Common myeloid progenitor, CD34-positive (primary cell): ENCODE measurements around the gene ZIK1. TPM values are rescaled to one million over a fixed set of nuclear protein-coding genes. Genes with fewer than 3 reads are reported as not detected.

Experiments
- CTCF ChIA-PET: fragments of 350-600 bp; sonication (Branson Sonifier 250); formaldehyde crosslinking; loops from one replicate; lab custom pipeline; 2021; ENCODE audit warnings: antibody characterized with exemption; lab: Charles Lee
- POLR2A ChIA-PET: fragments of 350-600 bp; sonication (Branson Sonifier 250); formaldehyde crosslinking; loops from one replicate; lab custom pipeline; 2021; ENCODE audit warnings: antibody characterized with exemption; lab: Charles Lee
- DNase-seq, 3 donors: peaks; one replicate each; pipeline versions ENCODE4 v3.0.0 to v3.0.0-alpha.2; 2013
- H3K27ac ChIP-seq, 2 experiments: 1 replicate in 1 of 2; 2 replicates in 1 of 2; pipeline ENCODE4 v1.7.0; 2013; ENCODE audit warnings: inconsistent platforms in 2 of 2, low read length in 2 of 2, mild to moderate bottlenecking in 2 of 2, low read depth in 1 of 2, moderate library complexity in 1 of 2; ENCODE audit not compliant: severe bottlenecking in 2 of 2, insufficient read depth in 1 of 2, poor library complexity in 1 of 2
- H3K27me3 ChIP-seq, 5 experiments: replicated peaks in 2 of 5; 1 replicate in 3 of 5; 2 replicates in 2 of 5; pipeline versions ENCODE4 v1.6.1 to v1.7.0; 2013; ENCODE audit warnings: low read length in 4 of 5, mild to moderate bottlenecking in 2 of 5, moderate library complexity in 2 of 5, inconsistent platforms in 1 of 5; ENCODE audit not compliant: insufficient read depth in 5 of 5, control insufficient read depth in 4 of 5
- H3K36me3 ChIP-seq, 4 experiments: 1 replicate in 2 of 4; 2 replicates in 2 of 4; pipeline versions ENCODE4 v1.6.1 to v1.7.0; 2013; ENCODE audit warnings: low read length in 3 of 4, control low read depth in 1 of 4, mild to moderate bottlenecking in 1 of 4; ENCODE audit not compliant: control insufficient read depth in 4 of 4, insufficient read depth in 4 of 4
- H3K4me1 ChIP-seq, 4 experiments: 1 replicate in 3 of 4; 2 replicates in 1 of 4; pipeline versions ENCODE4 v1.6.1 to v1.7.1; 2013; ENCODE audit warnings: low read length in 3 of 4, mild to moderate bottlenecking in 3 of 4, control low read depth in 1 of 4, inconsistent platforms in 1 of 4, moderate library complexity in 1 of 4; ENCODE audit not compliant: control insufficient read depth in 4 of 4, insufficient read depth in 4 of 4; ENCODE audit errors: control extremely low read depth in 1 of 4
- H3K4me3 ChIP-seq, 7 experiments: 1 replicate in 4 of 7; 2 replicates in 3 of 7; pipeline versions ENCODE4 v1.5.1 to v1.7.0; 2013; ENCODE audit warnings: mild to moderate bottlenecking in 7 of 7, low read length in 6 of 7, moderate library complexity in 6 of 7, inconsistent platforms in 2 of 7, low read depth in 2 of 7, control low read depth in 1 of 7; ENCODE audit not compliant: insufficient read depth in 4 of 7, control insufficient read depth in 1 of 7; ENCODE audit errors: extremely low read depth in 1 of 7
- H3K9me3 ChIP-seq, 5 experiments: 1 replicate in 4 of 5; 2 replicates in 1 of 5; pipeline versions ENCODE4 v1.6.1 to v1.7.1; 2013; ENCODE audit warnings: low read length in 4 of 5, mild to moderate bottlenecking in 2 of 5, inconsistent platforms in 1 of 5, low read depth in 1 of 5, moderate library complexity in 1 of 5; ENCODE audit not compliant: control insufficient read depth in 4 of 5, insufficient read depth in 2 of 5; ENCODE audit errors: control extremely low read depth in 1 of 5
- WGBS: methylation state at CpG from one replicate; pipeline ENCODE4 v1.1.5; 2013; ENCODE audit not compliant: insufficient coverage; 5-methylcytosine and 5-hydroxymethylcytosine counted together
- polyA plus RNA-seq: library from polyadenylated mRNA; unstranded; fragments of 120-200 nt; gene quantifications from one replicate; pipeline ENCODE4 v1.2.1, GENCODE V29; 2013

The ZIK1 gene
- polyA plus RNA-seq = 12.6 TPM

GRCh38 chr19:57583521-57584416, at the start of gene ZIK1:
Gene ZIK1 (plus strand): TSS chr19:57584145. CDS start chr19:57584357, 212 bp downstream.
- H3K4me1 ChIP-seq = peaks cover 0 to 22% (median 14%) of the 10 kb centered on the region in 4 experiments
- H3K4me3 ChIP-seq = peak within 1 kb of the TSS; percentile 69 to 85 (median 77)
- DNase-seq = peak; percentile 98 to 99 (median 99)
- 3% methylated on average over 70 of the region's 76 CpGs for WGBS
- peaks cover 1 to 47% (median 39%) of the 10 kb centered on the region in 5 experiments for H3K9me3 ChIP-seq
- H3K27ac ChIP-seq = peak within 1 kb of the TSS; percentile 22 to 45
- no peaks in the 10 kb centered on the region for H3K27me3 ChIP-seq
- POLR2A ChIA-PET = interaction anchor here (0.8 kb wide), 1 partner anchor 84 kb away, joined by 3 read pairs; the partner anchor contains the start of gene ZNF773
- CTCF ChIA-PET = no interaction called here
- H3K36me3 ChIP-seq = peaks cover 8 to 33% (median 26%) of the 10 kb centered on the region in 4 experiments

DNA sequence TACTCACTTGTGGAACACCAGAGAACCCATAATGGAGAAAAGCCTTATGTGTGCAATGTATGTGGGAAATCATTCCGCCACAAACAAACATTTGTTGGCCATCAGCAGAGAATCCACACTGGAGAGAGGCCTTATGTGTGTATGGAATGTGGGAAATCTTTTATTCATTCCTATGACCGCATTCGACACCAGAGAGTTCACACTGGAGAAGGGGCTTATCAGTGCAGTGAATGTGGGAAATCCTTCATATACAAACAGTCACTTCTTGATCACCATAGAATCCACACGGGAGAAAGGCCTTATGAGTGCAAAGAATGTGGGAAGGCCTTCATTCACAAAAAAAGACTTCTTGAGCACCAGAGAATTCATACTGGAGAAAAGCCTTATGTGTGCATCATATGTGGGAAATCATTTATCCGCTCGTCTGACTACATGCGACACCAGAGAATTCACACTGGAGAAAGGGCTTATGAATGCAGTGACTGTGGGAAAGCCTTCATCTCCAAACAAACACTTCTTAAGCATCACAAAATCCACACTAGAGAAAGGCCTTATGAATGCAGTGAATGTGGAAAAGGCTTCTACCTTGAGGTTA, 45.9 kb upstream of the ZIK1 start:
- no peak overlapping the region for H3K27ac ChIP-seq
- no peaks in the 10 kb centered on the region for H3K27me3 ChIP-seq
- ChIA-PET CTCF (no interaction called here), POLR2A (no interaction called here)
- peak overlapping the region in 1 of 7 experiments; percentile 16 for H3K4me3 ChIP-seq
- H3K36me3 ChIP-seq = peaks cover 56 to 100% (median 72%) of the 10 kb centered on the region in 4 experiments
- H3K9me3 ChIP-seq = peaks cover 21 to 93% (median 68%) of the 10 kb centered on the region in 5 experiments
- peak in 1 of 3 donors; percentile 11 for DNase-seq
- H3K4me1 ChIP-seq = no peaks in the 10 kb centered on the region
- WGBS = 100% methylated on average over 3 of the region's 7 CpGs

- peak overlapping the region in 2 of 7 experiments; percentile 9 to 34 for H3K4me3 ChIP-seq
- no peak overlapping the region for H3K27ac ChIP-seq
- CTCF ChIA-PET = no interaction called here
- DNase-seq = no peak
- H3K27me3 ChIP-seq = no peaks in the 10 kb centered on the region
- H3K36me3 ChIP-seq = peaks cover 65 to 100% (median 84%) of the 10 kb centered on the region in 4 experiments
- peaks cover 23 to 97% (median 69%) of the 10 kb centered on the region in 5 experiments for H3K9me3 ChIP-seq
- POLR2A ChIA-PET = no interaction called here
- 100% methylated on average over 1 of the region's 1 CpG for WGBS
- H3K4me1 ChIP-seq = no peaks in the 10 kb centered on the region
Measured at GRCh38 chr19:57546513-57546912, 37.4 kb upstream of the ZIK1 start.

- H3K36me3 ChIP-seq = peaks cover 60 to 97% (median 85%) of the 10 kb centered on the region in 4 experiments
Measured at GRCh38 chr19:57552432-57552831, 31.5 kb upstream of the ZIK1 start.

DNA sequence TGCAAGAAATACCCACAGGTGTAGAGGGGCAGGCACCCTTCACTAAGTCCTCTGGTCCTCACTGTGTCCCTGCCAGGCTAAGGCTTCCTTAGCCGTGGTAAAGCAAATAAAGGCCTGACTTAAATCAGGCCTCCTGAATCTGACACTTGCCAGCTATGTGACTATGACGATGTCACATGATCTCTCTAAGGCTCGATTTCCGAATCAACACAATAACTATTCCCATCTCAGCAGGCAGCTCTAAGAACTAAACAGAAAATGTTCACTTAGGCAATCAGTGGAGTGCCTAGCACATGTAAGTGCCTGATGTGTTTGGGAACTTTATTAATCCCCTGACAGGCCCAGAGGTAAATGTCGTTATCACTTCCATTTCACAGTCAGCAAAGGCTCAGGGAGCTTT, 26.3 kb upstream of the ZIK1 start:
- Histone ChIP-seq H3K9me3 (peaks cover 7 to 45% (median 34%) of the 10 kb centered on the region in 5 experiments), H3K27me3 (no peaks in the 10 kb centered on the region), H3K4me1 (peaks cover 4 to 22% (median 15%) of the 10 kb centered on the region in 4 experiments), H3K36me3 (peaks cover 29 to 45% (median 41%) of the 10 kb centered on the region in 4 experiments), H3K27ac (no peak overlapping the region), H3K4me3 (peak overlapping the region in 1 of 7 experiments; percentile 2)
- no peak for DNase-seq
- CTCF ChIA-PET = interaction anchor here (0.9 kb wide), 1 partner anchor 21 kb away, joined by 3 read pairs; the partner anchor contains the start of gene ZNF416
- POLR2A ChIA-PET = interaction anchor here (0.8 kb wide), 1 partner anchor 70 kb away, joined by 3 read pairs; the partner anchor contains the start of gene ZNF419
- WGBS = 100% methylated on average over 2 of the region's 5 CpGs

More at GRCh38 chr19:57552432-57552831, 31.5 kb upstream of the ZIK1 start:
- CTCF ChIA-PET = no interaction called here
- DNase-seq = no peak
- Histone ChIP-seq H3K4me3 (peak overlapping the region in 1 of 7 experiments; percentile 50), H3K27me3 (no peaks in the 10 kb centered on the region), H3K4me1 (no peaks in the 10 kb centered on the region), H3K27ac (no peak overlapping the region), H3K9me3 (peaks cover 10 to 86% (median 67%) of the 10 kb centered on the region in 5 experiments)
- 92% methylated on average over 1 of the region's 2 CpGs for WGBS
- POLR2A ChIA-PET = no interaction called here

DNA sequence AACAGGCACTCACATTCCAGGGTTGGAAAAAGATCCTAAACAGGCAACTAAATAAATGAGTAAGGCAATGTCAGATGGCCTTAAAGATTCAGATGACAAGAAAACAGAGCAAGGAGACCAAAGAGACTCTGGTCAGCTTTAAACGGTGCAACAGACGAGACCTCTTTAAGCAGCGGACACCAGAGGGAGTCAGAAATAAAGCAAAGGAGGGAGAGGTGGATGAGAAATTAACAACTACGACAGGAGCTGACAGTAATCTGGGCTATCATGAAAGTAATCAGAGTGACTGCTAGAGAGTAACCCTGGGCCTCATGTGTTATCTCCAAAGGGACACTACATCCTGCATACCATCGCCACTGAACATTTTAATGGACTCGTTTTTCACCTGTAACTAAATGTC, 25.4 kb upstream of the ZIK1 start:
- POLR2A ChIA-PET = no interaction called here
- WGBS = 69% methylated on average over 4 of the region's 6 CpGs
- DNase-seq = peak in 1 of 3 donors; percentile 23
- Histone ChIP-seq H3K4me3 (peak overlapping the region; percentile 87 to 99 (median 92)), H3K36me3 (peaks cover 21 to 36% (median 33%) of the 10 kb centered on the region in 4 experiments), H3K27ac (peak overlapping the region in 1 of 2 experiments; percentile 83), H3K27me3 (no peaks in the 10 kb centered on the region), H3K4me1 (peaks cover 4 to 22% (median 15%) of the 10 kb centered on the region in 4 experiments), H3K9me3 (peaks cover 4 to 49% (median 29%) of the 10 kb centered on the region in 5 experiments)
- CTCF ChIA-PET = interaction anchor here (0.9 kb wide), 1 partner anchor 20 kb away, joined by 3 read pairs; the partner anchor contains the start of gene ZNF416
